Loucy (cell line): ENCODE measurements around the gene SLC6A6.

Experiments used
- EZH2phosphoT487 ChIP-seq: fragments of 200-600 bp; IDR thresholded peaks from 2 replicates; pipeline ENCODE4 v1.6.1; 2018; ENCODE audit warnings: antibody characterized with exemption, mild to moderate bottlenecking, moderate library complexity, borderline replicate concordance
- TF ChIP-seq, protein P1 (sequence below): fragments of 200-600 bp; sonication (generic); conservative IDR thresholded peaks from 2 replicates; pipeline ENCODE4 v1.5.1; 2014; ENCODE audit warnings: mild to moderate bottlenecking, antibody characterized with exemption, low read length

DNA sequence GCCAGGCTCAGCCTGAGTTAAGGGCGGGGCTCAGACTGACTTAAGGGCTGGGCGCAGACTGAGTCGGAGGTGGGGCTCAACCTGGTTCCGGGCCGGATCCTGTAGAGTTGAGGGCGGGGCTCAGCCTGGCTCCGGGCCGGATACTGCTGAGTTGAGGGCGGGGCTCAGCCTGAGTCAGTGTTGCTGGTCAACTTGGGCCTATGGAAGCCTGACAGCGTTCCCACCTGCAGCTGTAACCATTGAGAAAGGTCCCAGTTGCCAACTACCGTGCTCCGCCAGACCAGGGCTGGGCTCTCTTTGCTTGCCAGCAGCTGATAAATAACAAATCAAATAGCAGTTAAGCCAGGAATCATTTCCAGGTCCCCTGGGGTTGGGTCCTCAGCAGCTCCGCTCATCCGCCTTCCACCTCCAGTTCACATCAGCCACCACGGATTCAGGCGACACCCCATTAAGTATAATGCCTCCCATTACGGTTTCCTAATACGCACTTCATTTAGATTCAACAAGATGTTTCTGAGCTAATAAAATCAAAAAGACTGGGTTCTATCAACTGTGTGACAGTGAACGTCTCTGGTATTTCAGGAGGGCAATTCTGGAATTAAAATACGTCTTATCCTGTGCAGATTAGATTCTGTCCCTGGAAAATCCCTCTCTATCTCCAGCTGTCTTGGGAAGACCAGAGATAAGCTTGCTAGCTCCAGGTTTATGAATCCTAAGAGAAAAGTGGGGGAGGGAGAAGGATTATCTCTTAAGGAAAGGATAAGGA lies 130.5 kb downstream of the SLC6A6 start:
- TF ChIP-seq, protein P1, sequence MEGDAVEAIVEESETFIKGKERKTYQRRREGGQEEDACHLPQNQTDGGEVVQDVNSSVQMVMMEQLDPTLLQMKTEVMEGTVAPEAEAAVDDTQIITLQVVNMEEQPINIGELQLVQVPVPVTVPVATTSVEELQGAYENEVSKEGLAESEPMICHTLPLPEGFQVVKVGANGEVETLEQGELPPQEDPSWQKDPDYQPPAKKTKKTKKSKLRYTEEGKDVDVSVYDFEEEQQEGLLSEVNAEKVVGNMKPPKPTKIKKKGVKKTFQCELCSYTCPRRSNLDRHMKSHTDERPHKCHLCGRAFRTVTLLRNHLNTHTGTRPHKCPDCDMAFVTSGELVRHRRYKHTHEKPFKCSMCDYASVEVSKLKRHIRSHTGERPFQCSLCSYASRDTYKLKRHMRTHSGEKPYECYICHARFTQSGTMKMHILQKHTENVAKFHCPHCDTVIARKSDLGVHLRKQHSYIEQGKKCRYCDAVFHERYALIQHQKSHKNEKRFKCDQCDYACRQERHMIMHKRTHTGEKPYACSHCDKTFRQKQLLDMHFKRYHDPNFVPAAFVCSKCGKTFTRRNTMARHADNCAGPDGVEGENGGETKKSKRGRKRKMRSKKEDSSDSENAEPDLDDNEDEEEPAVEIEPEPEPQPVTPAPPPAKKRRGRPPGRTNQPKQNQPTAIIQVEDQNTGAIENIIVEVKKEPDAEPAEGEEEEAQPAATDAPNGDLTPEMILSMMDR = no peak
- TF ChIP-seq EZH2phosphoT487 = no peak
